Measurements from ENCODE around the gene PIANP. TPM values are rescaled to one million over a fixed set of nuclear protein-coding genes. Genes with fewer than 3 reads are reported as not detected.

Gene PIANP
- total and polyA plus RNA-seq, 2 of the 4 experiments (the other 2 are of a cell fraction): 0.18 to 6.8 TPM

- no peak for DNase-seq
- in situ Hi-C loops (cut with MboI; ENCODE audit: low sequenced_read_pairs): no loop called here
- no peaks in the 10 kb centered on the region for H4K20me1 ChIP-seq (ENCODE audit: insufficient read depth, low read length)
- no peak overlapping the region for H4K91ac ChIP-seq (ENCODE audit: insufficient read depth, low read depth, low read length)
- no peak overlapping the region for H2BK120ac ChIP-seq (ENCODE audit: low read depth, low read length)
- peaks cover 8 to 21% of the 10 kb centered on the region in 2 experiments; a peak in 3 of 4 replicates for H3K79me1 ChIP-seq (ENCODE audit: low read depth in 1 of 2, low read length in 2 of 2)
- WGBS, 2 experiments (ENCODE audit: extremely low coverage in 2 of 2, insufficient read length in 1 of 2): no CpG with 5 or more reads among the region's 4 CpGs
- no peaks in the 10 kb centered on the region for H3K27me3 ChIP-seq (ENCODE audit: control insufficient read depth, insufficient read depth, low read length)
- H3K4me1 ChIP-seq (ENCODE audit: control insufficient read depth, insufficient read depth, low read length): peaks cover 2% of the 10 kb centered on the region; the same call in 1 of the 2 replicates
- POLR2A ChIA-PET (ENCODE audit: unreplicated experiment): no interaction called here
- no peak overlapping the region for H2BK20ac ChIP-seq (ENCODE audit: low read depth, low read length)
- H2BK5ac ChIP-seq (ENCODE audit: low read depth, low read length, poor library complexity, severe bottlenecking): no peak overlapping the region
- no peak overlapping the region for H2AK5ac ChIP-seq (ENCODE audit: low read depth, low read length)
- BruUV-seq (replicated peaks): no TSS peak
- H3K9me1 ChIP-seq (ENCODE audit: insufficient read depth, low read length): no peaks in the 10 kb centered on the region
- no peaks in the 10 kb centered on the region for H3K9me3 ChIP-seq (ENCODE audit: control insufficient read depth, insufficient read depth, low read length)
- no peak overlapping the region for H3K27ac ChIP-seq (ENCODE audit: insufficient read depth, low read length)
- CTCF ChIA-PET: no interaction called here
- H4K8ac ChIP-seq (ENCODE audit: low read depth in 2 of 2, low read length in 2 of 2): no peak overlapping the region
- no peak overlapping the region for H3K23ac ChIP-seq (ENCODE audit: low read depth, low read length)
- dilution Hi-C loops (cut with HindIII; ENCODE audit: low sequenced_read_pairs, unreplicated experiment): no loop called here
- no peak overlapping the region for H3K18ac ChIP-seq (ENCODE audit: low read depth, low read length)
- H3K9ac ChIP-seq (ENCODE audit: low read depth, low read length): no peak overlapping the region
- no peak overlapping the region for H3K4me3 ChIP-seq (ENCODE audit: insufficient read depth, low read depth, low read length)
- ATAC-seq (ENCODE audit: low read depth): no peak
- intact Hi-C loops (cut with micrococcal nuclease): no loop called here
- H4K5ac ChIP-seq (ENCODE audit: low read depth, low read length): no peak overlapping the region
- H3K56ac ChIP-seq (ENCODE audit: extremely low read depth, insufficient read depth, low read length): no peak overlapping the region
- H3K4ac ChIP-seq (ENCODE audit: low read depth, low read length): no peak overlapping the region
- peaks cover 8% of the 10 kb centered on the region for H3K36me3 ChIP-seq (ENCODE audit: control insufficient read depth, insufficient read depth, low read length)
- H2BK15ac ChIP-seq (ENCODE audit: low read depth, low read length): no peak overlapping the region
- H3K14ac ChIP-seq (replicated peaks; ENCODE audit: low read depth, low read length): no peak overlapping the region
- TF ChIP-seq RCOR1 (IDR thresholded peaks at IDR 0.05; ENCODE audit: insufficient replicate concordance, low read length) (no peak), MAZ (IDR thresholded peaks at IDR 0.05; ENCODE audit: borderline replicate concordance, low read depth, low read length) (no peak), CEBPB (IDR thresholded peaks at IDR 0.05; ENCODE audit: low read depth, low read length) (no peak), BHLHE40 (IDR thresholded peaks at IDR 0.05; ENCODE audit: low read depth, low read length) (no peak), CTCF (conservative IDR thresholded peaks at IDR 0.05; ENCODE audit: low read depth, low read length) (no peak), MAFK (IDR thresholded peaks at IDR 0.05; ENCODE audit: low read depth, low read length) (no peak), SMC3 (IDR thresholded peaks at IDR 0.05; ENCODE audit: low read depth, low read length) (no peak), POLR2A (IDR thresholded peaks at IDR 0.05; ENCODE audit: low read depth, low read length) (no peak)
- TF ChIP-seq, protein P1, sequence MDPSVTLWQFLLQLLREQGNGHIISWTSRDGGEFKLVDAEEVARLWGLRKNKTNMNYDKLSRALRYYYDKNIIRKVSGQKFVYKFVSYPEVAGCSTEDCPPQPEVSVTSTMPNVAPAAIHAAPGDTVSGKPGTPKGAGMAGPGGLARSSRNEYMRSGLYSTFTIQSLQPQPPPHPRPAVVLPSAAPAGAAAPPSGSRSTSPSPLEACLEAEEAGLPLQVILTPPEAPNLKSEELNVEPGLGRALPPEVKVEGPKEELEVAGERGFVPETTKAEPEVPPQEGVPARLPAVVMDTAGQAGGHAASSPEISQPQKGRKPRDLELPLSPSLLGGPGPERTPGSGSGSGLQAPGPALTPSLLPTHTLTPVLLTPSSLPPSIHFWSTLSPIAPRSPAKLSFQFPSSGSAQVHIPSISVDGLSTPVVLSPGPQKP (IDR thresholded peaks at IDR 0.05; ENCODE audit: borderline replicate concordance, low read depth, low read length): no peak
- H2AFZ ChIP-seq (replicated peaks; ENCODE audit: low read length, poor library complexity): no peak overlapping the region
- H3K4me2 ChIP-seq (ENCODE audit: low read depth, low read length): no peak overlapping the region
- no peak overlapping the region for H2AK9ac ChIP-seq (replicated peaks; ENCODE audit: low read depth, low read length, poor library complexity)
Observed at GRCh38 chr12:6693832-6694355, 6.7 kb downstream of the PIANP start.

Data from IMR-90 (cell line).